Mesendoderm (in vitro differentiated cells): ENCODE data around the gene KIFBP.
A peak's percentile ranks its signal among the peaks of the same experiment; 100 is the strongest.

Source experiments
- DNase-seq: peaks from one replicate; pipeline ENCODE4 v3.0.0; 2013
- H2AK5ac ChIP-seq: 2 replicates; pipeline ENCODE4 v1.6.1; 2013; ENCODE audit warnings: low read length, inconsistent platforms
- H2BK120ac ChIP-seq: 2 replicates; pipeline ENCODE4 v1.6.1; 2013; ENCODE audit warnings: low read depth, mild to moderate bottlenecking, low read length, moderate library complexity, mixed read lengths
- H2BK15ac ChIP-seq: replicated peaks from 2 replicates; pipeline ENCODE4 v1.6.1; 2013; ENCODE audit warnings: low read depth, mild to moderate bottlenecking, moderate library complexity
- H2BK5ac ChIP-seq: 2 replicates; pipeline ENCODE4 v1.6.1; 2013; ENCODE audit warnings: low read length, inconsistent platforms
- H3K18ac ChIP-seq: 2 replicates; pipeline ENCODE4 v1.6.1; 2013; ENCODE audit warnings: mild to moderate bottlenecking, low read length, mixed read lengths
- H3K23ac ChIP-seq: one replicate; pipeline ENCODE4 v1.6.1; 2013; ENCODE audit warnings: low read length
- H3K27ac ChIP-seq: 2 replicates; pipeline ENCODE4 v1.5.1; 2013; ENCODE audit warnings: low read depth, mild to moderate bottlenecking, inconsistent platforms, low read length, moderate library complexity
- H3K27me3 ChIP-seq: 2 replicates; pipeline ENCODE4 v1.6.1; 2013; ENCODE audit warnings: low read length, control low read depth, mild to moderate bottlenecking, inconsistent platforms; ENCODE audit not compliant: insufficient read depth, poor library complexity
- H3K36me3 ChIP-seq: 2 replicates; pipeline ENCODE4 v1.6.1; 2013; ENCODE audit warnings: low read length, inconsistent platforms; ENCODE audit not compliant: control insufficient read depth, insufficient read depth
- H3K4ac ChIP-seq: one replicate; pipeline ENCODE4 v1.6.1; 2013; ENCODE audit warnings: low read depth, mild to moderate bottlenecking, low read length, moderate library complexity
- H3K4me1 ChIP-seq: 2 replicates; pipeline ENCODE4 v1.6.1; 2013; ENCODE audit warnings: low read depth, low read length, inconsistent platforms; ENCODE audit not compliant: control insufficient read depth
- H3K4me2 ChIP-seq: 2 replicates; pipeline ENCODE4 v1.6.1; 2013; ENCODE audit warnings: low read length
- H3K4me3 ChIP-seq: 2 replicates; pipeline ENCODE4 v1.5.1; 2013; ENCODE audit warnings: mild to moderate bottlenecking, low read length
- H3K56ac ChIP-seq: one replicate; pipeline ENCODE4 v1.6.1; 2013; ENCODE audit warnings: low read length
- H3K79me1 ChIP-seq: 2 replicates; pipeline ENCODE4 v1.6.1; 2013; ENCODE audit warnings: low read length, inconsistent platforms
- H3K79me2 ChIP-seq: 2 replicates; pipeline ENCODE4 v1.6.1; 2013; ENCODE audit warnings: mild to moderate bottlenecking, low read length; ENCODE audit not compliant: control insufficient read depth, insufficient read depth
- H3K9ac ChIP-seq: 2 replicates; pipeline ENCODE4 v1.6.1; 2013; ENCODE audit warnings: low read length, inconsistent platforms
- H4K5ac ChIP-seq: one replicate; pipeline ENCODE4 v1.6.1; 2013; ENCODE audit warnings: low read length
- H4K8ac ChIP-seq: one replicate; pipeline ENCODE4 v1.6.1; 2013; ENCODE audit warnings: low read depth, mild to moderate bottlenecking, control low read depth, low read length, moderate library complexity
- WGBS: extraction: QIAGEN DNeasy Blood & Tissue Kit; methylation state at CpG from one replicate; pipeline ENCODE4 v1.1.7; 2013; ENCODE audit warnings: low lambda C conversion rate, missing lambda C conversion rate; ENCODE audit not compliant: insufficient coverage; ENCODE audit errors: extremely low coverage; 5-methylcytosine and 5-hydroxymethylcytosine counted together

KIFBP gene

DNA sequence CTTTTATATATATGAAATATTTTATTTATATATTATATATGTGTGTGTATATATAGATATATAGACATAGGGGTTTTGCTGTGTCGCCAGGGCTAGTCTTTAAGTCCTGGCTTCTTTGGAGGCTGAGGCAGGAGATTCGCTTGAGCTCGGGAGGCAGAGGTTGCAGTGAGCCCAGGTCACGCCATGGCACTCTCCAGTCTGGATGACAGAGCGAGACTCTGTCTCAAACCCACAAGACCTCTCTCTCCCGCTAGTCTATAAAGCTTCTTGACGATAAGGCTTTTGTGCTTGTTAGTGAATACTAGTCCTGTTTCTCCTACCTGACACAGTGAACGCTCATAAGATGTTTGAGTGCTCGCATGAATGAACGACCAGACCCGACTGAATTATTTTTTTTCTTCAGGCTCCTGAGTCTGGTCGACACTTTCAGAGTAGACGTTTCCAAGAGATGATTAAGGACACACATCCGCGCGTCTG lies 33.2 kb upstream of the KIFBP start:
- peak overlapping the region; percentile 94 for H3K9ac ChIP-seq
- no peak overlapping the region for H3K23ac ChIP-seq
- peak overlapping the region; percentile 94 for H3K4me3 ChIP-seq
- peak overlapping the region; percentile 92 for H3K4ac ChIP-seq
- H3K4me2 ChIP-seq: peak overlapping the region; percentile 94
- peak overlapping the region; percentile 73 for H2BK5ac ChIP-seq
- H3K36me3 ChIP-seq: no peaks in the 10 kb centered on the region
- no CpG with 5 or more reads among the region's 16 CpGs for WGBS
- H2AK5ac ChIP-seq: peak overlapping the region; percentile 18
- H3K27ac ChIP-seq: peak overlapping the region; percentile 73
- no peaks in the 10 kb centered on the region for H3K27me3 ChIP-seq
- peak overlapping the region; percentile 91 for H4K5ac ChIP-seq
- no peak overlapping the region for H2BK15ac ChIP-seq
- H2BK120ac ChIP-seq: no peak overlapping the region
- DNase-seq: no peak
- H4K8ac ChIP-seq: no peak overlapping the region
- peak overlapping the region; percentile 97 for H3K56ac ChIP-seq
- no peaks in the 10 kb centered on the region for H3K79me1 ChIP-seq
- H3K4me1 ChIP-seq: peaks cover 2% of the 10 kb centered on the region
- peaks cover 36% of the 10 kb centered on the region for H3K79me2 ChIP-seq
- H3K18ac ChIP-seq: peak overlapping the region; percentile 29

DNA sequence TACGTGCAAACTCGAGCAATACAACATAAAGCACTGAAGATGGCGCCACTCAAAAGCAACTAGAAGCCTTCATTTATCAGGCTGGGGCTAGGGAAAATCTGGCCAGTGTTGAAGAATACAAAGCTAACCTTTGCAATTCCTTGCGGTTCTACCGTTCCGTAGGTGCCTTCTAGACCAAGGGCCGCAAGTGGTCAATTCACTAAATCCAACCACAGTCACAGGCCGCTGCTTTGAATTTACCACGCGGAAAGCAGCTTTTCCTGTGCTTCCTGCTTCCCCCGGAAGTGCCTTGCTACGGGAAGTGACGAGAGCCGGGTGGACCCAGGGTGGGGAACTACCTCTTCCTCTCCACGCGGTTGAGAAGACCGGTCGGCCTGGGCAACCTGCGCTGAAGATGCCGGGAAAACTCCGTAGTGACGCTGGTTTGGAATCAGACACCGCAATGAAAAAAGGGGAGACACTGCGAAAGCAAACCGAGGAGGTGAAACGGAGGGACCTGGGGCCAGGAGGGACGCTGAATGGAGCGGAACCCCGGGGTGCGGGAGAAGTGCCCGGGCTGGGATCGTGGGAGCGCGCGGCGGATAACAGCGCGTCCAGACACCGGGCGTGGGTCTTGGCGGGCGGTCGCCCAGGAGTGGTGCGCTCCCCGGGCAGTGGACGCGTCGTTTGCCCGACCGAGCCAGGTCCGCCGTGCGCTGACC lies 32.6 kb upstream of the KIFBP start, which contains the start of gene DDX21:
Gene DDX21 (plus strand): TSS at position 339 of the 701 bp plus-strand sequence. CDS start 56 bp downstream, at position 395.
- no peaks in the 10 kb centered on the region for H3K79me1 ChIP-seq
- peaks cover 40% of the 10 kb centered on the region for H3K79me2 ChIP-seq
- H2BK15ac ChIP-seq: no peak within 1 kb of the TSS
- peak within 1 kb of the TSS; percentile 29 for H3K18ac ChIP-seq
- H2AK5ac ChIP-seq: peak within 1 kb of the TSS; percentile 18
- no CpG with 5 or more reads among the region's 53 CpGs for WGBS
- DNase-seq: peak; percentile 96
- peak within 1 kb of the TSS; percentile 94 for H3K4me3 ChIP-seq
- peak within 1 kb of the TSS; percentile 91 for H4K5ac ChIP-seq
- H3K27me3 ChIP-seq: no peaks in the 10 kb centered on the region
- H3K4me1 ChIP-seq: peaks cover 2% of the 10 kb centered on the region
- no peaks in the 10 kb centered on the region for H3K36me3 ChIP-seq
- H3K27ac ChIP-seq: peak within 1 kb of the TSS; percentile 73
- H3K4me2 ChIP-seq: peak within 1 kb of the TSS; percentile 94
- no peak within 1 kb of the TSS for H2BK120ac ChIP-seq
- peak within 1 kb of the TSS; percentile 73 for H2BK5ac ChIP-seq
- H3K56ac ChIP-seq: peak within 1 kb of the TSS; percentile 97
- H3K9ac ChIP-seq: peak within 1 kb of the TSS; percentile 94
- H4K8ac ChIP-seq: no peak within 1 kb of the TSS
- peak within 1 kb of the TSS; percentile 70 for H3K23ac ChIP-seq
- peak within 1 kb of the TSS; percentile 92 for H3K4ac ChIP-seq

DNA sequence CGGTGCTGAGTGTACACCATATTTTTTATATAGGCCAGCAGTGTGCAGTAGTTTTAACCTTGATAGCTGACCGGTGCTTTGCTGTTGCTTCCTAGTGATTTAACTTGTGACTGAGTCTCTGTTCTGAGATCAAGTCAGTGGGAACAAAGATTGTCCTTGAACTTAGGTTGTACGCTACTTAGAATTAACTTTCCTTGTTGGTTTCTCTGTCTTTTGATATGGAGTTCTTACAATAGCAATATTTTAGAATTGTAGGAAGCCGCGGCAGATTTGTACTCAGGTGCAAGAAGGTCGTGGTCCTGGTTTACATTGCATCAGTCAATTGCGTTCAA lies 31.4 kb upstream of the KIFBP start:
- Histone ChIP-seq H3K4me2 (peak overlapping the region; percentile 82), H3K79me2 (peaks cover 42% of the 10 kb centered on the region), H3K9ac (peak overlapping the region; percentile 94), H3K18ac (no peak overlapping the region), H2AK5ac (no peak overlapping the region), H3K4me1 (peaks cover 2% of the 10 kb centered on the region), H3K79me1 (no peaks in the 10 kb centered on the region), H4K5ac (no peak overlapping the region), H2BK120ac (no peak overlapping the region), H3K4me3 (peak overlapping the region; percentile 34), H4K8ac (no peak overlapping the region), H3K4ac (no peak overlapping the region), H2BK15ac (no peak overlapping the region), H3K23ac (no peak overlapping the region), H3K27me3 (no peaks in the 10 kb centered on the region), H3K27ac (peak overlapping the region; percentile 11), H3K36me3 (no peaks in the 10 kb centered on the region), H2BK5ac (no peak overlapping the region), H3K56ac (peak overlapping the region; percentile 96)
- WGBS: no CpG with 5 or more reads among the region's 7 CpGs
- no peak for DNase-seq

GRCh38 chr10:68957654-68958053 lies 30.9 kb upstream of the KIFBP start:
- Histone ChIP-seq H3K4ac (no peak overlapping the region), H3K27me3 (no peaks in the 10 kb centered on the region), H3K4me1 (peaks cover 2% of the 10 kb centered on the region), H3K36me3 (no peaks in the 10 kb centered on the region), H3K79me1 (no peaks in the 10 kb centered on the region), H3K9ac (peak overlapping the region; percentile 94), H3K4me2 (peak overlapping the region; percentile 82), H3K27ac (peak overlapping the region; percentile 11), H2BK15ac (no peak overlapping the region), H3K79me2 (peaks cover 44% of the 10 kb centered on the region), H2AK5ac (no peak overlapping the region), H2BK5ac (no peak overlapping the region), H3K23ac (no peak overlapping the region), H3K4me3 (peak overlapping the region; percentile 34), H4K8ac (no peak overlapping the region), H3K56ac (peak overlapping the region; percentile 96), H2BK120ac (no peak overlapping the region), H3K18ac (no peak overlapping the region), H4K5ac (no peak overlapping the region)
- no CpG with 5 or more reads among the region's 3 CpGs for WGBS
- peak; percentile 8 for DNase-seq

- no peak overlapping the region for H3K4me2 ChIP-seq
- H2BK15ac ChIP-seq: no peak overlapping the region
- no peak overlapping the region for H3K56ac ChIP-seq
- H3K36me3 ChIP-seq: peaks cover 6% of the 10 kb centered on the region
- H2BK120ac ChIP-seq: no peak overlapping the region
- no peak for DNase-seq
- H4K8ac ChIP-seq: no peak overlapping the region
- H3K9ac ChIP-seq: no peak overlapping the region
- no peak overlapping the region for H2BK5ac ChIP-seq
- no peak overlapping the region for H4K5ac ChIP-seq
- peaks cover 2% of the 10 kb centered on the region for H3K4me1 ChIP-seq
- peaks cover 6% of the 10 kb centered on the region for H3K79me1 ChIP-seq
- H3K27me3 ChIP-seq: no peaks in the 10 kb centered on the region
- H3K18ac ChIP-seq: no peak overlapping the region
- no peak overlapping the region for H2AK5ac ChIP-seq
- no CpG with 5 or more reads among the region's 4 CpGs for WGBS
- no peak overlapping the region for H3K23ac ChIP-seq
- peaks cover 47% of the 10 kb centered on the region for H3K79me2 ChIP-seq
- H3K4me3 ChIP-seq: no peak overlapping the region
- H3K4ac ChIP-seq: no peak overlapping the region
- no peak overlapping the region for H3K27ac ChIP-seq
Observed at GRCh38 chr10:68959695-68960527, 28.7 kb upstream of the KIFBP start.
